ENCODE results near the gene UBE2Q1.

DNA sequence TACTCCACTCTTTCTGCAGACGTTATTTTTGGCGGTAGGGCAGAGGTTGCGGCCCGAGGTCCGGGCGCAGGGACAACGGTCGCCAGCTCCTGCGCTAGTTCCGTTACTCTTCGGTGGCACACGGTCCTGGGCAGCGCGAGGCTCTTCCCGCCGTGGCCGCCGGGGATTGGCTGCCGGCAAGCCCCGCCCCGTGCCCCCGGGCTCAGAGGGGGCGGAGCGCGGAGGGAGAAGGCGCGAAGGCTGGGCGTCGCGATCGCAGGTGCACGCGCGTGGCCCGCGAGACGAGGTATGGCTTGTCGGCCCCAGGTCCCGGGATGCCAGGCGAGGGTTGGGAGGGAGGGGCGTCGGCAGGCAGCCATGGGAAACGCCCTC, 55.7 kb downstream of the UBE2Q1 start:
- no peak for TF ChIP-seq EZH2 (IDR thresholded peaks at IDR 0.05; ENCODE audit: low read length)
- TF ChIP-seq, protein P1, sequence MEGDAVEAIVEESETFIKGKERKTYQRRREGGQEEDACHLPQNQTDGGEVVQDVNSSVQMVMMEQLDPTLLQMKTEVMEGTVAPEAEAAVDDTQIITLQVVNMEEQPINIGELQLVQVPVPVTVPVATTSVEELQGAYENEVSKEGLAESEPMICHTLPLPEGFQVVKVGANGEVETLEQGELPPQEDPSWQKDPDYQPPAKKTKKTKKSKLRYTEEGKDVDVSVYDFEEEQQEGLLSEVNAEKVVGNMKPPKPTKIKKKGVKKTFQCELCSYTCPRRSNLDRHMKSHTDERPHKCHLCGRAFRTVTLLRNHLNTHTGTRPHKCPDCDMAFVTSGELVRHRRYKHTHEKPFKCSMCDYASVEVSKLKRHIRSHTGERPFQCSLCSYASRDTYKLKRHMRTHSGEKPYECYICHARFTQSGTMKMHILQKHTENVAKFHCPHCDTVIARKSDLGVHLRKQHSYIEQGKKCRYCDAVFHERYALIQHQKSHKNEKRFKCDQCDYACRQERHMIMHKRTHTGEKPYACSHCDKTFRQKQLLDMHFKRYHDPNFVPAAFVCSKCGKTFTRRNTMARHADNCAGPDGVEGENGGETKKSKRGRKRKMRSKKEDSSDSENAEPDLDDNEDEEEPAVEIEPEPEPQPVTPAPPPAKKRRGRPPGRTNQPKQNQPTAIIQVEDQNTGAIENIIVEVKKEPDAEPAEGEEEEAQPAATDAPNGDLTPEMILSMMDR (optimal IDR thresholded peaks at IDR 0.05 in 1 of 3, IDR thresholded peaks at IDR 0.05 in 1 of 3, conservative IDR thresholded peaks at IDR 0.05 in 1 of 3; ENCODE audit: extremely low read depth in 1 of 3, insufficient read depth in 2 of 3, low read length in 3 of 3), result no peak

Data from keratinocyte (primary cell).